Neural cell (in vitro differentiated cells): ENCODE results near the gene TUBD1. TPM values are rescaled to one million over a fixed set of nuclear protein-coding genes. Genes with fewer than 3 reads are reported as not detected.

Experiments
- H2AFZ ChIP-seq: fragments of 200-600, 300-800 bp; sonication (generic), shearing (Covaris generic); 2 replicates; pipeline ENCODE4 v1.6.0; 2014; ENCODE audit warnings: low read depth, mild to moderate bottlenecking, antibody characterized with exemption, low read length, moderate library complexity
- H3F3A ChIP-seq: fragments of 200-600 bp; shearing (Covaris generic); 2 replicates; pipeline ENCODE4 v1.6.1; 2016; ENCODE audit warnings: mild to moderate bottlenecking, moderate library complexity, mixed read lengths, antibody characterized with exemption, low read length; ENCODE audit not compliant: insufficient read depth, poor library complexity, severe bottlenecking
- H3K27ac ChIP-seq: fragments of 200-600, 300-800 bp; sonication (generic), shearing (Covaris generic); 2 replicates; pipeline ENCODE4 v1.5.1; 2014; ENCODE audit warnings: mild to moderate bottlenecking, low read length, moderate library complexity
- H3K27me3 ChIP-seq: fragments of 300-800, 200-600 bp; sonication (generic), shearing (Covaris generic); 2 replicates; pipeline ENCODE4 v1.6.0; 2014; ENCODE audit warnings: mild to moderate bottlenecking, low read depth, low read length, moderate library complexity; ENCODE audit not compliant: insufficient read depth
- H3K36me3 ChIP-seq: fragments of 300-800, 200-600 bp; sonication (generic), shearing (Covaris generic); 2 replicates; pipeline ENCODE4 v1.5.1; 2014; ENCODE audit warnings: mild to moderate bottlenecking, antibody characterized with exemption, low read length, moderate library complexity; ENCODE audit not compliant: insufficient read depth
- H3K4me2 ChIP-seq: fragments of 300-800, 200-600 bp; sonication (generic), shearing (Covaris generic); 2 replicates; pipeline ENCODE4 v1.6.0; 2014; ENCODE audit warnings: mild to moderate bottlenecking, low read length
- H3K4me3 ChIP-seq: fragments of 300-800, 200-600 bp; sonication (generic), shearing (Covaris generic); 2 replicates; pipeline ENCODE4 v1.5.1; 2014; ENCODE audit warnings: mild to moderate bottlenecking, low read length, moderate library complexity
- H3K79me2 ChIP-seq: fragments of 200-600 bp; shearing (Covaris generic); replicated peaks from 2 replicates; pipeline ENCODE4 v1.6.0; 2014; ENCODE audit warnings: mild to moderate bottlenecking, low read length, moderate library complexity; ENCODE audit not compliant: insufficient read depth
- H3K9ac ChIP-seq: fragments of 300-800, 200-600 bp; sonication (generic), shearing (Covaris generic); 2 replicates; pipeline ENCODE4 v1.6.1; 2016; ENCODE audit warnings: mild to moderate bottlenecking, low read length, mixed read lengths
- H3K9me2 ChIP-seq: fragments of 200-600 bp; shearing (Covaris generic); 2 replicates; pipeline ENCODE4 v1.6.1; 2016; ENCODE audit warnings: mild to moderate bottlenecking, low read length, mixed read lengths; ENCODE audit not compliant: insufficient read depth
- H3K9me3 ChIP-seq: fragments of 200-600, 300-800 bp; sonication (generic), shearing (Covaris generic); 2 replicates; pipeline ENCODE4 v1.6.1; 2016; ENCODE audit warnings: mild to moderate bottlenecking, mixed run types, low read length, moderate library complexity, mixed read lengths
- H4K20me1 ChIP-seq: fragments of 200-600 bp; shearing (Covaris generic); 2 replicates; pipeline ENCODE4 v1.6.1; 2016; ENCODE audit warnings: mild to moderate bottlenecking, mixed run types; ENCODE audit not compliant: insufficient read depth
- EP300 ChIP-seq: fragments of 450-650 bp; conservative IDR thresholded peaks from 2 replicates; pipeline ENCODE4 v1.6.1; 2014; ENCODE audit warnings: antibody characterized with exemption, mild to moderate bottlenecking, moderate library complexity; ENCODE audit not compliant: poor library complexity, severe bottlenecking
- EZH2 ChIP-seq: fragments of 200-600, 300-800 bp; shearing (Covaris generic), sonication (generic); IDR thresholded peaks from 2 replicates; pipeline ENCODE4 v1.6.1; 2014; ENCODE audit warnings: antibody characterized with exemption, low read length, borderline replicate concordance, mild to moderate bottlenecking; ENCODE audit not compliant: insufficient read depth, poor library complexity, severe bottlenecking
- MXI1 ChIP-seq: fragments of 450-650 bp; conservative IDR thresholded peaks from 2 replicates; pipeline ENCODE4 v1.6.1; 2014; ENCODE audit warnings: antibody characterized with exemption, mild to moderate bottlenecking; ENCODE audit not compliant: poor library complexity, severe bottlenecking
- POLR2AphosphoS5 ChIP-seq: IDR thresholded peaks from 2 replicates; pipeline ENCODE4 v1.6.1; 2012
- RAD21 ChIP-seq: fragments of 450-650 bp; conservative IDR thresholded peaks from 2 replicates; pipeline ENCODE4 v1.6.1; 2014; ENCODE audit warnings: antibody characterized with exemption, mild to moderate bottlenecking, moderate library complexity
- SMC3 ChIP-seq: fragments of 450-650 bp; conservative IDR thresholded peaks from 2 replicates; pipeline ENCODE4 v1.6.1; 2014; ENCODE audit warnings: antibody characterized with exemption, mild to moderate bottlenecking, moderate library complexity; ENCODE audit not compliant: poor library complexity
- TAF1 ChIP-seq: IDR thresholded peaks from 2 replicates; pipeline ENCODE4 v1.6.1; 2012; ENCODE audit warnings: low read depth
- polyA plus RNA-seq: library from polyadenylated mRNA; depleted of rRNA; stranded (reverse); fragments of >200 nt; gene quantifications from 2 replicates; pipeline ENCODE4 v1.2.3, GENCODE V29; 2014
- TF ChIP-seq, protein P1 (sequence below): IDR thresholded peaks from 2 replicates; pipeline ENCODE4 v1.6.1; 2012; ENCODE audit warnings: borderline replicate concordance
- TF ChIP-seq, protein P2 (sequence below): fragments of 450-650 bp; IDR thresholded peaks from 2 replicates; pipeline ENCODE4 v1.5.1; 2014; ENCODE audit warnings: antibody characterized with exemption, mild to moderate bottlenecking, moderate library complexity; ENCODE audit not compliant: poor library complexity, severe bottlenecking

Gene TUBD1
- polyA plus RNA-seq, 1 donor from 2014 or later, result 12.3 TPM

DNA sequence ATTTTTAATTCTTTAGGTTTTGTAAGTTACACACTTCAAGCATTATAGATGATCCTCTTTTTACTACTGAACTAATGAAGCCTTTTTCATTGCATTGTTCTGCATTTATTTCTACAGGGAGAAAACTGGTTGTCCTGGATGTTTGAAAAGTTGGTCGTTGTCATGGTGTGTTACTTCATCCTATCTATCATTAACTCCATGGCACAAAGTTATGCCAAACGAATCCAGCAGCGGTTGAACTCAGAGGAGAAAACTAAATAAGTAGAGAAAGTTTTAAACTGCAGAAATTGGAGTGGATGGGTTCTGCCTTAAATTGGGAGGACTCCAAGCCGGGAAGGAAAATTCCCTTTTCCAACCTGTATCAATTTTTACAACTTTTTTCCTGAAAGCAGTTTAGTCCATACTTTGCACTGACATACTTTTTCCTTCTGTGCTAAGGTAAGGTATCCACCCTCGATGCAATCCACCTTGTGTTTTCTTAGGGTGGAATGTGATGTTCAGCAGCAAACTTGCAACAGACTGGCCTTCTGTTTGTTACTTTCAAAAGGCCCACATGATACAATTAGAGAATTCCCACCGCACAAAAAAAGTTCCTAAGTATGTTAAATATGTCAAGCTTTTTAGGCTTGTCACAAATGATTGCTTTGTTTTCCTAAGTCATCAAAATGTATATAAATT is 53.0 kb downstream of the TUBD1 start:
- TF ChIP-seq SMC3, result no peak
- H3K4me3 ChIP-seq, result no peak overlapping the region
- no peaks in the 10 kb centered on the region for H3K9me3 ChIP-seq
- H3K9ac ChIP-seq, result no peak overlapping the region
- no peaks in the 10 kb centered on the region for H3F3A ChIP-seq
- H3K9me2 ChIP-seq, result no peaks in the 10 kb centered on the region
- H3K79me2 ChIP-seq, result no peaks in the 10 kb centered on the region
- no peaks in the 10 kb centered on the region for H3K36me3 ChIP-seq
- no peak overlapping the region for H2AFZ ChIP-seq
- H4K20me1 ChIP-seq, result no peaks in the 10 kb centered on the region
- H3K27me3 ChIP-seq, result no peaks in the 10 kb centered on the region
- no peak overlapping the region for H3K27ac ChIP-seq
- no peak overlapping the region for H3K4me2 ChIP-seq

DNA sequence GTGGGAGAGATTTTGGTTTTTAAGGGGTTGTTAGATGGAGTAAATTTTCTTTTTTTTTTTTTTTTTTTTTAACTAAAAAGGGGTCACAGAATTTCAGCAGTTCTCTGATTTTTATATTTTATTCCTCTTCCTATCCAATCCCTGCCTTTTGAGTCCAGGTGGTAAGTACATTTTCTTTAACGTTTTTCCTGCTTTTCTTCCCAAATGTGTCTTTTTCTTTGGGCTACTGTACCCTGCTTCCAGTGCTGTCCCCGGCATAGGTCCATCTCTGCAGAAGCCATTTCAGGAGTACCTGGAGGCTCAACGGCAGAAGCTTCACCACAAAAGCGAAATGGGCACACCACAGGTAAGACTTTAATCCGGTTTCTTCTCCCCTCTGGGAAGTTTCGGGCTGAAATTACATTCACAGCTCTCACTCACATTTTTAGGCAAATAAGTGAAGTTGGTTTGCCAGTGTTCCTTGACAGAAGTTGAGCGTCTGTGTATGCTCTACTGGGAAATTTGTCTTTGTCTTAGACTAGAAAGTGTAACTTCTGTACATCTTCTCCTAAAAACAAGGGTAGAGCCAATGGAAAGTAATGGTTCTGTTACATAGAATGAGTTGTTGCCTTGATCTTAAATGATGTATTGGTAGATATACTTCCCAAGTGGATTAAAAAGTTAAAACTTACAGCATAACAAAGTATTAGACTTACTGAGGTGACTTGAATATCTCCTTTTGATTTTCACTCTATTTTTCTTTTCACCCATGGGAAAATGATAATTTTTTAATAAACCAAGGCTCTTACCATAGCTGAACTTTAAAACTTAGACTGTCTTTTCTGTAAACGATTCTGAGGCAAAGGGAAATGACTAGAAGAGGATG is 54.5 kb downstream of the TUBD1 start:
- Histone ChIP-seq H3K79me2 (no peaks in the 10 kb centered on the region), H4K20me1 (no peaks in the 10 kb centered on the region), H3K9me2 (no peaks in the 10 kb centered on the region), H3K9me3 (no peaks in the 10 kb centered on the region), H3F3A (no peaks in the 10 kb centered on the region), H2AFZ (no peak overlapping the region), H3K9ac (no peak overlapping the region), H3K4me3 (no peak overlapping the region), H3K27ac (no peak overlapping the region), H3K27me3 (no peaks in the 10 kb centered on the region), H3K4me2 (no peak overlapping the region), H3K36me3 (no peaks in the 10 kb centered on the region)
- TF ChIP-seq EP300 (no peak), RAD21 (no peak), TAF1 (no peak), SMC3 (no peak), MXI1 (no peak), EZH2 (no peak), POLR2AphosphoS5 (no peak)
- TF ChIP-seq, protein P1, sequence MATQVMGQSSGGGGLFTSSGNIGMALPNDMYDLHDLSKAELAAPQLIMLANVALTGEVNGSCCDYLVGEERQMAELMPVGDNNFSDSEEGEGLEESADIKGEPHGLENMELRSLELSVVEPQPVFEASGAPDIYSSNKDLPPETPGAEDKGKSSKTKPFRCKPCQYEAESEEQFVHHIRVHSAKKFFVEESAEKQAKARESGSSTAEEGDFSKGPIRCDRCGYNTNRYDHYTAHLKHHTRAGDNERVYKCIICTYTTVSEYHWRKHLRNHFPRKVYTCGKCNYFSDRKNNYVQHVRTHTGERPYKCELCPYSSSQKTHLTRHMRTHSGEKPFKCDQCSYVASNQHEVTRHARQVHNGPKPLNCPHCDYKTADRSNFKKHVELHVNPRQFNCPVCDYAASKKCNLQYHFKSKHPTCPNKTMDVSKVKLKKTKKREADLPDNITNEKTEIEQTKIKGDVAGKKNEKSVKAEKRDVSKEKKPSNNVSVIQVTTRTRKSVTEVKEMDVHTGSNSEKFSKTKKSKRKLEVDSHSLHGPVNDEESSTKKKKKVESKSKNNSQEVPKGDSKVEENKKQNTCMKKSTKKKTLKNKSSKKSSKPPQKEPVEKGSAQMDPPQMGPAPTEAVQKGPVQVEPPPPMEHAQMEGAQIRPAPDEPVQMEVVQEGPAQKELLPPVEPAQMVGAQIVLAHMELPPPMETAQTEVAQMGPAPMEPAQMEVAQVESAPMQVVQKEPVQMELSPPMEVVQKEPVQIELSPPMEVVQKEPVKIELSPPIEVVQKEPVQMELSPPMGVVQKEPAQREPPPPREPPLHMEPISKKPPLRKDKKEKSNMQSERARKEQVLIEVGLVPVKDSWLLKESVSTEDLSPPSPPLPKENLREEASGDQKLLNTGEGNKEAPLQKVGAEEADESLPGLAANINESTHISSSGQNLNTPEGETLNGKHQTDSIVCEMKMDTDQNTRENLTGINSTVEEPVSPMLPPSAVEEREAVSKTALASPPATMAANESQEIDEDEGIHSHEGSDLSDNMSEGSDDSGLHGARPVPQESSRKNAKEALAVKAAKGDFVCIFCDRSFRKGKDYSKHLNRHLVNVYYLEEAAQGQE, result no peak
- TF ChIP-seq, protein P2, sequence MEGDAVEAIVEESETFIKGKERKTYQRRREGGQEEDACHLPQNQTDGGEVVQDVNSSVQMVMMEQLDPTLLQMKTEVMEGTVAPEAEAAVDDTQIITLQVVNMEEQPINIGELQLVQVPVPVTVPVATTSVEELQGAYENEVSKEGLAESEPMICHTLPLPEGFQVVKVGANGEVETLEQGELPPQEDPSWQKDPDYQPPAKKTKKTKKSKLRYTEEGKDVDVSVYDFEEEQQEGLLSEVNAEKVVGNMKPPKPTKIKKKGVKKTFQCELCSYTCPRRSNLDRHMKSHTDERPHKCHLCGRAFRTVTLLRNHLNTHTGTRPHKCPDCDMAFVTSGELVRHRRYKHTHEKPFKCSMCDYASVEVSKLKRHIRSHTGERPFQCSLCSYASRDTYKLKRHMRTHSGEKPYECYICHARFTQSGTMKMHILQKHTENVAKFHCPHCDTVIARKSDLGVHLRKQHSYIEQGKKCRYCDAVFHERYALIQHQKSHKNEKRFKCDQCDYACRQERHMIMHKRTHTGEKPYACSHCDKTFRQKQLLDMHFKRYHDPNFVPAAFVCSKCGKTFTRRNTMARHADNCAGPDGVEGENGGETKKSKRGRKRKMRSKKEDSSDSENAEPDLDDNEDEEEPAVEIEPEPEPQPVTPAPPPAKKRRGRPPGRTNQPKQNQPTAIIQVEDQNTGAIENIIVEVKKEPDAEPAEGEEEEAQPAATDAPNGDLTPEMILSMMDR, result no peak
